Measurements from ENCODE around the gene CD3G.

DNA sequence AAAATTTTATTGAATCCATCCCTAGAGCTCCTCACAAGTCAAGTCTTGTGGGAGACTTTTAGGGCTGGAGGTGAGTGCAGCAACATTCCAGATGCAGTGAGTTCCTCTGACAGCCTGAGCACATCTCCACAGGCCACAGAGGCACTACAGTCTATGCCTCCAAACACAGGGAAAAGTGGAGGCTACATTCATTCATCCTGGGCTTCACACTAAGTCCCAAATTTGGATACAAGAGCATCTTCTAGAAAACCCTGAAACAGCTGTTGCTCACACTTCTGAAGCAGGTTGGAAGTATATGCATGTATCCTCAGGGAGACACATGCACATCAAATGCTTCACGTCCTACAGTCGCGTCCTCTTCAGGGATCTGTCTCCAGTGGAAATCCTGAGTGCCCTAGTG lies 2.9 kb upstream of the CD3G start:
- TF ChIP-seq POLR2A (IDR thresholded peaks at IDR 0.05; ENCODE audit: low read depth) = no peak
- TF ChIP-seq, protein P1, sequence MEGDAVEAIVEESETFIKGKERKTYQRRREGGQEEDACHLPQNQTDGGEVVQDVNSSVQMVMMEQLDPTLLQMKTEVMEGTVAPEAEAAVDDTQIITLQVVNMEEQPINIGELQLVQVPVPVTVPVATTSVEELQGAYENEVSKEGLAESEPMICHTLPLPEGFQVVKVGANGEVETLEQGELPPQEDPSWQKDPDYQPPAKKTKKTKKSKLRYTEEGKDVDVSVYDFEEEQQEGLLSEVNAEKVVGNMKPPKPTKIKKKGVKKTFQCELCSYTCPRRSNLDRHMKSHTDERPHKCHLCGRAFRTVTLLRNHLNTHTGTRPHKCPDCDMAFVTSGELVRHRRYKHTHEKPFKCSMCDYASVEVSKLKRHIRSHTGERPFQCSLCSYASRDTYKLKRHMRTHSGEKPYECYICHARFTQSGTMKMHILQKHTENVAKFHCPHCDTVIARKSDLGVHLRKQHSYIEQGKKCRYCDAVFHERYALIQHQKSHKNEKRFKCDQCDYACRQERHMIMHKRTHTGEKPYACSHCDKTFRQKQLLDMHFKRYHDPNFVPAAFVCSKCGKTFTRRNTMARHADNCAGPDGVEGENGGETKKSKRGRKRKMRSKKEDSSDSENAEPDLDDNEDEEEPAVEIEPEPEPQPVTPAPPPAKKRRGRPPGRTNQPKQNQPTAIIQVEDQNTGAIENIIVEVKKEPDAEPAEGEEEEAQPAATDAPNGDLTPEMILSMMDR (IDR thresholded peaks at IDR 0.05) = no peak
- no peak for TF ChIP-seq EP300 (IDR thresholded peaks at IDR 0.05)
